Measurements from ENCODE around the gene SPON1. TPM values are rescaled to one million over a fixed set of nuclear protein-coding genes. Genes with fewer than 3 reads are reported as not detected.

SPON1 gene
- total and polyA plus RNA-seq, 12 donors = 2.7 to 116 (median 34.4) TPM

- intact Hi-C loops (cut with DNase I) = no loop called here
- Histone ChIP-seq H3K9me3 (replicated peaks in 1 of 3) (no peaks in the 10 kb centered on the region), H3K36me3 (replicated peaks in 1 of 2) (no peaks in the 10 kb centered on the region), H3K4me3 (no peak overlapping the region), H3K4me1 (replicated peaks in 1 of 2) (no peaks in the 10 kb centered on the region), H3K27ac (no peak overlapping the region), H3K27me3 (no peaks in the 10 kb centered on the region)
- TF ChIP-seq POLR2A (IDR thresholded peaks at IDR 0.05) (no peak), CTCF (IDR thresholded peaks at IDR 0.05) (no peak)
- WGBS, 4 donors = 92 to 100% (median 95%) methylated on average over 4 of the region's 4 CpGs
- no peak for DNase-seq
Observed at GRCh38 chr11:14102766-14103165, 140.2 kb downstream of the SPON1 start.

- DNase-seq = no peak
- Histone ChIP-seq H3K36me3 (replicated peaks in 1 of 2) (no peaks in the 10 kb centered on the region), H3K27ac (no peak overlapping the region), H3K27me3 (no peaks in the 10 kb centered on the region), H3K9me3 (replicated peaks in 1 of 3) (no peaks in the 10 kb centered on the region), H3K4me1 (replicated peaks in 1 of 2) (peaks cover 0 to 3% of the 10 kb centered on the region in 2 donors), H3K4me3 (no peak overlapping the region)
- WGBS, 4 donors = 84 to 91% (median 89%) methylated on average over 1 of the region's 1 CpG
- TF ChIP-seq POLR2A (IDR thresholded peaks at IDR 0.05) = no peak
- no peak for TF ChIP-seq CTCF (IDR thresholded peaks at IDR 0.05)
- intact Hi-C loops (cut with DNase I) = no loop called here
Observed at GRCh38 chr11:14105446-14105845, 142.9 kb downstream of the SPON1 start.

- H3K27me3 ChIP-seq = no peaks in the 10 kb centered on the region
- WGBS, 4 donors = 60 to 83% (median 78%) methylated on average over 5 of the region's 5 CpGs
Observed at GRCh38 chr11:14106303-14107049, 144.0 kb downstream of the SPON1 start.

GRCh38 chr11:14107050-14107430 is 144.5 kb downstream of the SPON1 start:
- Histone ChIP-seq H3K9me3 (replicated peaks in 1 of 3) (no peaks in the 10 kb centered on the region), H3K4me1 (replicated peaks in 1 of 2) (peaks cover 0 to 3% of the 10 kb centered on the region in 2 donors), H3K4me3 (no peak overlapping the region), H3K27ac (no peak overlapping the region), H3K27me3 (no peaks in the 10 kb centered on the region), H3K36me3 (replicated peaks in 1 of 2) (no peaks in the 10 kb centered on the region)
- 68 to 94% (median 69%) methylated on average over 4 of the region's 4 CpGs for whole genome bisulfite sequencing, 4 donors
- no peak for TF ChIP-seq CTCF (IDR thresholded peaks at IDR 0.05)
- TF ChIP-seq POLR2A (IDR thresholded peaks at IDR 0.05) = no peak
- no peak for DNase-seq
- intact Hi-C loops (cut with DNase I) = no loop called here

More at GRCh38 chr11:14106303-14107049, 144.0 kb downstream of the SPON1 start:
- no peak overlapping the region for H3K4me3 ChIP-seq
- intact Hi-C loops (cut with DNase I) = no loop called here
- no peak overlapping the region for H3K27ac ChIP-seq
- no peak for TF ChIP-seq POLR2A (IDR thresholded peaks at IDR 0.05)
- TF ChIP-seq CTCF (IDR thresholded peaks at IDR 0.05) = no peak
- peaks cover 0 to 3% of the 10 kb centered on the region in 2 donors for H3K4me1 ChIP-seq (replicated peaks in 1 of 2)
- DNase-seq = no peak
- no peaks in the 10 kb centered on the region for H3K36me3 ChIP-seq (replicated peaks in 1 of 2)
- H3K9me3 ChIP-seq (replicated peaks in 1 of 3) = no peaks in the 10 kb centered on the region
